Thymus (tissue), 11 donors: ENCODE data around the gene CEP95. TPM values are rescaled to one million over a fixed set of nuclear protein-coding genes. Genes with fewer than 3 reads are reported as not detected.

Experiments
- DNase-seq, 9 donors: peaks; one replicate each; pipeline ENCODE4 v3.0.0-alpha.2; 2013; ENCODE audit warnings: low spot score in 9 of 9, low read depth in 6 of 9, missing footprints in 1 of 9
- H3K27ac ChIP-seq, 2 donors: one replicate each; pipeline ENCODE4 v1.5.1; 2013; ENCODE audit warnings: control low read depth in 1 of 2, low read depth in 1 of 2, low read length in 1 of 2, mild to moderate bottlenecking in 1 of 2, moderate library complexity in 1 of 2
- H3K27me3 ChIP-seq, 2 donors: one replicate each; pipeline ENCODE4 v1.5.1; 2013; ENCODE audit warnings: low read length in 1 of 2; ENCODE audit not compliant: control insufficient read depth in 2 of 2, insufficient read depth in 1 of 2
- H3K36me3 ChIP-seq, 2 donors: one replicate each; pipeline ENCODE4 v1.5.1; 2013; ENCODE audit warnings: low read length in 1 of 2, mild to moderate bottlenecking in 1 of 2, moderate library complexity in 1 of 2; ENCODE audit not compliant: control insufficient read depth in 2 of 2, insufficient read depth in 2 of 2
- H3K4me1 ChIP-seq, 2 donors: one replicate each; pipeline ENCODE4 v1.5.1; 2013; ENCODE audit warnings: low read length in 2 of 2; ENCODE audit not compliant: control insufficient read depth in 2 of 2, insufficient read depth in 2 of 2
- H3K4me3 ChIP-seq, 2 donors: one replicate each; pipeline ENCODE4 v1.5.1; 2013; ENCODE audit warnings: low read length in 2 of 2, control low read depth in 1 of 2, mild to moderate bottlenecking in 1 of 2
- H3K9me3 ChIP-seq, 2 donors: one replicate each; pipeline ENCODE4 v1.5.1; 2013; ENCODE audit warnings: low read length in 1 of 2, mild to moderate bottlenecking in 1 of 2; ENCODE audit not compliant: control insufficient read depth in 2 of 2, insufficient read depth in 1 of 2
- WGBS: extraction: QIAGEN DNeasy Blood & Tissue Kit; methylation state at CpG from one replicate; pipeline ENCODE4 v1.1.7; 2013; 5-methylcytosine and 5-hydroxymethylcytosine counted together
- polyA plus RNA-seq: library from polyadenylated mRNA; stranded (reverse); fragments of 200-250 nt; gene quantifications from one replicate; pipeline ENCODE4 v1.2.3, GENCODE V29; 2013
- total RNA-seq: library from RNA; stranded (reverse); fragments of 120-200 nt; gene quantifications from one replicate; pipeline ENCODE4 v1.2.4, GENCODE V29; 2013
- donor health status: healthy.

The CEP95 gene
- total and polyA plus RNA-seq, 2 donors = 43.4 to 126 TPM

DNA sequence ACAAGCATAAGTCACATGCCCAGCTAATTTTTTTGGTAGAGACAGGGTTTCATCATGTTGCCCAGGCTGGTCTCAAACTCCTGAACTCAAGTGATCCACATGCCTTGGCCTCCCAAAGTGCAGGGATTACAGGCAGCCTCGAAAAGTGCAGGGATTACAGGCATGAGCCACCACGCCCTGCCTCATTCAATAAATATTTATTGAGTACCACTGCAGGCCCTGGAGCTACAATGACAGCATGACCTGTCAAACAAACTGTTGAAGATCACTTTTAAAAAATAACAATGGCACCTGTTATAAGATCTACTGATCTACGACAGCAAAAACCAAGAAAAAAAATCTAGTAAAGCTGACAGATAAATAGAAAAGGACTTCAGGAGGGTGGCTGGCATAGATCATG is 76.3 kb downstream of the CEP95 start:
- no peaks in the 10 kb centered on the region for H3K9me3 ChIP-seq
- no peak overlapping the region for H3K4me3 ChIP-seq
- H3K27me3 ChIP-seq = no peaks in the 10 kb centered on the region
- H3K4me1 ChIP-seq = no peaks in the 10 kb centered on the region
- no peak overlapping the region for H3K27ac ChIP-seq
- DNase-seq = no peak
- 98% methylated on average over 3 of the region's 3 CpGs for WGBS
- H3K36me3 ChIP-seq = peaks cover 11 to 42% of the 10 kb centered on the region in 2 donors

DNA sequence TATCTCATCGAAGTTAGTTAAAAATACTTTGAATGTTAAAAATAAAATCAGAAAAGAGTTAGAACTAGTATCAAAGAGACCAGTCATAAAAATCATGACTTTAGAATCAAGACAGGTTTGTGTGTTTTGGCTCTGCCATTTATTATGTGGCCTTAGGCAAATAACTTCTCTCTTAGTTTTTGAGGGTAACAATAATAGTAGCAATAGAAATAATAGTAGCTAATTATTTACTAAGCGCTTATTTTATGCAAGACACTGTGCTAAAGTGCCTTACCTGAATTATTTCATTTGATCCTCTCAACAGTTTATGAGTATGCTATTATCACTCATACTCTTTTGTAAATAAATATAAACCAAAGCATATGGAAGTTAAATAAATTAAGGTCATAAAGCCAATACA is 78.4 kb downstream of the CEP95 start:
- Histone ChIP-seq H3K9me3 (no peaks in the 10 kb centered on the region), H3K4me1 (no peaks in the 10 kb centered on the region), H3K4me3 (no peak overlapping the region), H3K27me3 (no peaks in the 10 kb centered on the region), H3K36me3 (peaks cover 17 to 34% of the 10 kb centered on the region in 2 donors), H3K27ac (no peak overlapping the region)
- no peak for DNase-seq
- WGBS = 96% methylated on average over 2 of the region's 2 CpGs

Other genes with a start within 250 kb of the CEP95 start
- gene TEX2, start 243.7 kb upstream of the CEP95 start, total RNA-seq = 8.0 TPM
- gene TEX2, start 243.7 kb upstream of the CEP95 start, polyA plus RNA-seq = 8.7 TPM
- gene PECAM1, start 116.1 kb upstream of the CEP95 start, total RNA-seq = 38.7 TPM
- 42.8 TPM for gene PECAM1, start 116.1 kb upstream of the CEP95 start, polyA plus RNA-seq
- 8.8 TPM for gene MILR1, start 57.9 kb upstream of the CEP95 start, total RNA-seq
- gene MILR1, start 57.9 kb upstream of the CEP95 start, polyA plus RNA-seq = 6.2 TPM
- gene POLG2, start 9.9 kb upstream of the CEP95 start, total RNA-seq = 13.2 TPM
- gene POLG2, start 9.9 kb upstream of the CEP95 start, polyA plus RNA-seq = 24.4 TPM
- gene DDX5, start 688 bp upstream of the CEP95 start, total RNA-seq = 584 TPM
- 937 TPM for gene DDX5, start 688 bp upstream of the CEP95 start, polyA plus RNA-seq
- 29.7 TPM for gene SMURF2, start 155.3 kb downstream of the CEP95 start, total RNA-seq
- 14.1 TPM for gene SMURF2, start 155.3 kb downstream of the CEP95 start, polyA plus RNA-seq